Neural crest cell (in vitro differentiated cells): Measurements from ENCODE around the gene COL26A1. TPM values are rescaled to one million over a fixed set of nuclear protein-coding genes. Genes with fewer than 3 reads are reported as not detected.

Experiments used
- DNase-seq: peaks from one replicate; pipeline ENCODE4 v3.0.0; 2021; ENCODE audit warnings: low read depth, mixed read lengths, low spot score
- H3K27ac Mint-ChIP-seq: one replicate; pipeline ENCODE4 v1.8.0; 2021; ENCODE audit warnings: mild to moderate bottlenecking, mixed read lengths; ENCODE audit not compliant: unreplicated experiment
- H3K27me3 Mint-ChIP-seq: 2 replicates; pipeline ENCODE4 v1.8.0; 2021; ENCODE audit warnings: low read depth, mild to moderate bottlenecking, mixed read lengths
- H3K36me3 Mint-ChIP-seq: 2 replicates; pipeline ENCODE4 v1.8.0; 2021; ENCODE audit warnings: low read depth, mild to moderate bottlenecking, mixed read lengths
- H3K4me1 Mint-ChIP-seq: 2 replicates; pipeline ENCODE4 v1.8.0; 2021; ENCODE audit warnings: mixed read lengths
- H3K4me3 Mint-ChIP-seq: one replicate; pipeline ENCODE4 v1.8.0; 2021; ENCODE audit warnings: mild to moderate bottlenecking, mixed read lengths
- H3K9me3 Mint-ChIP-seq: 2 replicates; pipeline ENCODE4 v1.8.0; 2021; ENCODE audit warnings: mixed read lengths
- CTCF ChIP-seq: fragments of 200-600 bp; sonication (generic); conservative IDR thresholded peaks from 2 replicates; pipeline ENCODE4 v1.5.0; 2021; ENCODE audit warnings: antibody characterized with exemption, mild to moderate bottlenecking
- total RNA-seq: library from RNA; stranded (reverse); gene quantifications from 2 replicates; pipeline ENCODE4 v1.2.1, GENCODE V29; 2021

COL26A1 gene
- total RNA-seq, 1 donor from 2014 or later: 38.3 TPM

DNA sequence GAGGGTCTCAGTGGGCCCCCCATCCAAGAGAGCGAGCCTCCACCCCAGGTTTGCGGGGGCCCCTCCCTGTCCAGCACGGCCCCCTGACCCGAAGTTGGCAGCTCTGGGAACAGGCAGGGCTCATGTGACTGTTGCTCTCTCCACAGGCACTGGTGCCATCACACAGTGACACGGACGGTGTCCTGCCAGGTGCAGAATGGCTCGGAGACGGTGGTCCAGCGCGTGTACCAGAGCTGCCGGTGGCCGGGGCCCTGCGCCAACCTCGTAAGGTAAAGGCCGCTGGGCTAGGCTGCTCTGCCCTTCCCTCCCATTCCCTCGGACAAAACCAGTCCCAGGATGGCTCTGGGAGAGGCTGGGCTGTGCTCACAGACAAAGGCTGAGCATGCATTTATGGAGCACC lies 57.2 kb downstream of the COL26A1 start:
- Mint-ChIP-seq H3K27me3 (no peaks in the 10 kb centered on the region), H3K9me3 (no peaks in the 10 kb centered on the region), H3K36me3 (no peaks in the 10 kb centered on the region), H3K4me3 (no peak overlapping the region), H3K27ac (no peak overlapping the region), H3K4me1 (peaks cover 12% of the 10 kb centered on the region)
- no peak for DNase-seq
- no peak for TF ChIP-seq CTCF

GRCh38 chr7:101420436-101420835 lies 57.8 kb downstream of the COL26A1 start:
- Mint-ChIP-seq H3K4me1 (peaks cover 12% of the 10 kb centered on the region), H3K4me3 (no peak overlapping the region), H3K36me3 (no peaks in the 10 kb centered on the region), H3K27ac (no peak overlapping the region), H3K9me3 (no peaks in the 10 kb centered on the region), H3K27me3 (no peaks in the 10 kb centered on the region)
- TF ChIP-seq CTCF: no peak
- DNase-seq: no peak

GRCh38 chr7:101422356-101423195 lies 59.9 kb downstream of the COL26A1 start:
- Mint-ChIP-seq H3K9me3 (no peaks in the 10 kb centered on the region), H3K4me3 (no peak overlapping the region), H3K27me3 (no peaks in the 10 kb centered on the region), H3K36me3 (no peaks in the 10 kb centered on the region), H3K27ac (no peak overlapping the region), H3K4me1 (peaks cover 12% of the 10 kb centered on the region)
- TF ChIP-seq CTCF: no peak
- no peak for DNase-seq

DNA sequence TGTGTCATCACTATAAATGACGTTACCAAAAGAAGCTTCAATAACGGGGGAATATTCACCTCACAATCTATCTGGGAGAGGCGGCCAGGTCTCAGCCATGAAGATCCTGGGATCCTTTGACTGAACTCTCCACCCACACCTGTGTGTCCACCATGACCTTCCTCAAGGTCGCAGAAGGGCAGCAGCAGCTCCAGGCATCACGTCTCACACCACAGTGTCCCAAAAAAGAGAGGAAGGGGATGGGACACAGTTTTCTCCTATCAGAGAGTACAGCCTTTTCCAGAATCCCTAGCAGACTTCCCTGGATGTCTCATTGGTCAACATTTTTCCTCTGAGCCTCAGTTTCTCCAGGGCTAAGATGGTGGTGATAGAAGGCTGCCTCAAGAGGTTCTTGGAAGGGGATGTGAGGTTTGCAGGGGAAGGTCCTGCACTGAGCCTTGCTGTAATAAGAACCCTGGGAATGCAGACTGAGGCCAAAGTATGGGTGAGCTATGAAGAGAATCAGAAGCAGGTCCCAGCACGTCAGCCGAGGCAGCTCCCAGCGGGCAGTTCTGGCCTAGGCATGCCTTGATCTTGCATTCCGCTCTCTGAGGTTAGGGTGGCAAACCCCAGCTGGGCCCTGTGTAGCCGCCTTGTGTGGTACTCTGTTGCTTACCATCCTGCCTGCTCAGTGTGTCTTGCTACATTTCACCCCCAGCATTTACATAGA lies 63.8 kb downstream of the COL26A1 start:
- Mint-ChIP-seq H3K27ac (peak overlapping the region; percentile 27), H3K4me1 (peaks cover 4% of the 10 kb centered on the region), H3K36me3 (no peaks in the 10 kb centered on the region), H3K27me3 (no peaks in the 10 kb centered on the region), H3K4me3 (no peak overlapping the region), H3K9me3 (no peaks in the 10 kb centered on the region)
- no peak for TF ChIP-seq CTCF
- DNase-seq: no peak

- Mint-ChIP-seq H3K27ac (no peak overlapping the region), H3K36me3 (no peaks in the 10 kb centered on the region), H3K27me3 (no peaks in the 10 kb centered on the region), H3K9me3 (no peaks in the 10 kb centered on the region), H3K4me1 (no peaks in the 10 kb centered on the region), H3K4me3 (no peak overlapping the region)
- no peak for DNase-seq
- no peak for TF ChIP-seq CTCF
Measured at GRCh38 chr7:101428093-101428866, 65.6 kb downstream of the COL26A1 start.
